ENCODE results near the gene RABGAP1L. TPM values are rescaled to one million over a fixed set of nuclear protein-coding genes. Genes with fewer than 3 reads are reported as not detected.
"Not testable (repeated sequence)": the region's sequence is repeated elsewhere in the genome, so short reads cannot be mapped to it uniquely, and the experiment has no call there.

The RABGAP1L gene
- polyA plus RNA-seq, 1 donor (not counting 4 experiments of a cell fraction or from before 2014, with no cell fraction given), result 24.2 TPM

GRCh38 chr1:174333437-174333836, 174.1 kb downstream of the RABGAP1L start:
- Histone ChIP-seq H3K9ac (ENCODE audit: control insufficient read depth, extremely low read depth, insufficient read depth, low read length) (no peak overlapping the region), H3K9me1 (ENCODE audit: control insufficient read depth, extremely low read depth, insufficient read depth, low read length) (no peaks in the 10 kb centered on the region), H3K4me2 (ENCODE audit: control insufficient read depth, extremely low read depth, insufficient read depth, low read depth, low read length) (no peak overlapping the region), H2AFZ (ENCODE audit: control insufficient read depth, low read length) (no peak overlapping the region), H3K4me3 (ENCODE audit: control insufficient read depth in 2 of 3, extremely low read depth in 1 of 3, insufficient read depth in 2 of 3, low read depth in 1 of 3, low read length in 3 of 3) (no peak overlapping the region), H4K20me1 (ENCODE audit: control insufficient read depth, extremely low read depth, insufficient read depth, low read length) (no peaks in the 10 kb centered on the region), H3K27ac (ENCODE audit: control insufficient read depth, insufficient read depth, low read length) (no peak overlapping the region), H3K9me3 (ENCODE audit: control insufficient read depth, low read depth, low read length) (no peaks in the 10 kb centered on the region), H3K36me3 (ENCODE audit: control insufficient read depth in 2 of 2, extremely low read depth in 1 of 2, insufficient read depth in 2 of 2, low read length in 2 of 2) (no peaks in the 10 kb centered on the region), H3K4me1 (ENCODE audit: control insufficient read depth, extremely low read depth, insufficient read depth, low read length) (no peaks in the 10 kb centered on the region), H3K79me2 (ENCODE audit: control insufficient read depth, insufficient read depth, low read length) (no peaks in the 10 kb centered on the region), H3K27me3 (ENCODE audit: control insufficient read depth, extremely low read depth, insufficient read depth, low read length) (no peaks in the 10 kb centered on the region)
- FAIRE-seq (no peak), DNase-seq (ENCODE audit: low read depth, low spot score) (no peak)
- dilution Hi-C loops (cut with MboI; ENCODE audit: extremely low pct_ligation_motif_present, low sequenced_read_pairs), result no loop called here
- no peak for TF ChIP-seq CTCF (optimal IDR thresholded peaks at IDR 0.05 in 1 of 3, IDR thresholded peaks at IDR 0.05 in 1 of 3, conservative IDR thresholded peaks at IDR 0.05 in 1 of 3; ENCODE audit: extremely low read depth in 1 of 3, insufficient read depth in 2 of 3, low read length in 3 of 3)
- no peak for TF ChIP-seq EZH2 (IDR thresholded peaks at IDR 0.05; ENCODE audit: low read length)

GRCh38 chr1:174337000-174337681, 177.8 kb downstream of the RABGAP1L start:
- dilution Hi-C loops (cut with MboI; ENCODE audit: extremely low pct_ligation_motif_present, low sequenced_read_pairs), result no loop called here
- H3K79me2 ChIP-seq (ENCODE audit: control insufficient read depth, insufficient read depth, low read length), result no peaks in the 10 kb centered on the region
- no peaks in the 10 kb centered on the region for H3K9me1 ChIP-seq (ENCODE audit: control insufficient read depth, extremely low read depth, insufficient read depth, low read length)
- peak; percentile 64 for FAIRE-seq
- TF ChIP-seq EZH2 (IDR thresholded peaks at IDR 0.05; ENCODE audit: low read length) (no peak), CTCF (optimal IDR thresholded peaks at IDR 0.05 in 1 of 3, IDR thresholded peaks at IDR 0.05 in 1 of 3, conservative IDR thresholded peaks at IDR 0.05 in 1 of 3; ENCODE audit: extremely low read depth in 1 of 3, insufficient read depth in 2 of 3, low read length in 3 of 3) (no peak)
- no peak overlapping the region for H3K9ac ChIP-seq (ENCODE audit: control insufficient read depth, extremely low read depth, insufficient read depth, low read length)
- H3K4me2 ChIP-seq (ENCODE audit: control insufficient read depth, extremely low read depth, insufficient read depth, low read depth, low read length), result no peak overlapping the region
- no peaks in the 10 kb centered on the region for H3K9me3 ChIP-seq (ENCODE audit: control insufficient read depth, low read depth, low read length)
- no peaks in the 10 kb centered on the region for H3K4me1 ChIP-seq (ENCODE audit: control insufficient read depth, extremely low read depth, insufficient read depth, low read length)
- no peak overlapping the region for H2AFZ ChIP-seq (ENCODE audit: control insufficient read depth, low read length)
- no peaks in the 10 kb centered on the region for H4K20me1 ChIP-seq (ENCODE audit: control insufficient read depth, extremely low read depth, insufficient read depth, low read length)
- no peak for DNase-seq (ENCODE audit: low read depth, low spot score)
- H3K36me3 ChIP-seq (ENCODE audit: control insufficient read depth in 2 of 2, extremely low read depth in 1 of 2, insufficient read depth in 2 of 2, low read length in 2 of 2), result no peaks in the 10 kb centered on the region
- no peak overlapping the region for H3K4me3 ChIP-seq (ENCODE audit: control insufficient read depth in 2 of 3, extremely low read depth in 1 of 3, insufficient read depth in 2 of 3, low read depth in 1 of 3, low read length in 3 of 3)
- H3K27ac ChIP-seq (ENCODE audit: control insufficient read depth, insufficient read depth, low read length), result no peak overlapping the region
- H3K27me3 ChIP-seq (ENCODE audit: control insufficient read depth, extremely low read depth, insufficient read depth, low read length), result no peaks in the 10 kb centered on the region

- H3K9me1 ChIP-seq (ENCODE audit: control insufficient read depth, extremely low read depth, insufficient read depth, low read length); H3K4me2 ChIP-seq (ENCODE audit: control insufficient read depth, extremely low read depth, insufficient read depth, low read depth, low read length); DNase-seq (ENCODE audit: low read depth, low spot score); H3K4me3 ChIP-seq (ENCODE audit: control insufficient read depth in 2 of 3, extremely low read depth in 1 of 3, insufficient read depth in 2 of 3, low read depth in 1 of 3, low read length in 3 of 3); H2AFZ ChIP-seq (ENCODE audit: control insufficient read depth, low read length); H3K79me2 ChIP-seq (ENCODE audit: control insufficient read depth, insufficient read depth, low read length); dilution Hi-C loops (cut with MboI; ENCODE audit: extremely low pct_ligation_motif_present, low sequenced_read_pairs); FAIRE-seq; H3K9me3 ChIP-seq (ENCODE audit: control insufficient read depth, low read depth, low read length); H4K20me1 ChIP-seq (ENCODE audit: control insufficient read depth, extremely low read depth, insufficient read depth, low read length); H3K4me1 ChIP-seq (ENCODE audit: control insufficient read depth, extremely low read depth, insufficient read depth, low read length); H3K27ac ChIP-seq (ENCODE audit: control insufficient read depth, insufficient read depth, low read length); H3K27me3 ChIP-seq (ENCODE audit: control insufficient read depth, extremely low read depth, insufficient read depth, low read length); H3K36me3 ChIP-seq (ENCODE audit: control insufficient read depth in 2 of 2, extremely low read depth in 1 of 2, insufficient read depth in 2 of 2, low read length in 2 of 2); H3K9ac ChIP-seq (ENCODE audit: control insufficient read depth, extremely low read depth, insufficient read depth, low read length): not testable (repeated sequence)
Observed at GRCh38 chr1:174340404-174340803, 181.1 kb downstream of the RABGAP1L start.

Measured in keratinocyte (primary cell).